KMS-11 (cell line): ENCODE results near the gene DPH2.

Experiments
- H2AFZ ChIP-seq: fragments of 200-600 bp; sonication (generic); 2 replicates; pipeline ENCODE4 v1.6.1; 2016; ENCODE audit warnings: antibody characterized with exemption, mixed run types, low read depth
- H3K27ac ChIP-seq: fragments of 200-600 bp; sonication (generic); 2 replicates; pipeline ENCODE4 v1.6.1; 2016; ENCODE audit warnings: mild to moderate bottlenecking, mixed run types
- H3K27me3 ChIP-seq: fragments of 200-600 bp; sonication (generic); 2 replicates; pipeline ENCODE4 v1.6.1; 2017; ENCODE audit warnings: mild to moderate bottlenecking, low read depth, mixed run types, moderate library complexity; ENCODE audit not compliant: insufficient read depth
- H3K36me3 ChIP-seq: fragments of 200-600 bp; sonication (generic); 2 replicates; pipeline ENCODE4 v1.6.1; 2017; ENCODE audit warnings: mild to moderate bottlenecking, mixed run types; ENCODE audit not compliant: insufficient read depth
- H3K4me1 ChIP-seq: fragments of 200-600 bp; sonication (generic); 2 replicates; pipeline ENCODE4 v1.6.1; 2016; ENCODE audit warnings: mild to moderate bottlenecking, low read depth, mixed run types; ENCODE audit not compliant: poor library complexity, severe bottlenecking
- H3K4me2 ChIP-seq: fragments of 200-600 bp; sonication (generic); 2 replicates; pipeline ENCODE4 v1.7.0; 2016; ENCODE audit warnings: mild to moderate bottlenecking, mixed run types
- H3K4me3 ChIP-seq: fragments of 200-600 bp; sonication (generic); IDR thresholded peaks from 2 replicates; pipeline ENCODE4 v1.6.1; 2017; ENCODE audit warnings: low read depth, low read length, mixed read lengths; ENCODE audit not compliant: insufficient read depth
- H3K79me2 ChIP-seq: fragments of 200-600 bp; sonication (generic); 2 replicates; pipeline ENCODE4 v1.6.1; 2016; ENCODE audit warnings: low read depth, mixed run types; ENCODE audit not compliant: insufficient read depth
- H3K9ac ChIP-seq: fragments of 200-600 bp; sonication (generic); 2 replicates; pipeline ENCODE4 v1.6.1; 2016; ENCODE audit warnings: mild to moderate bottlenecking, mixed run types
- H4K20me1 ChIP-seq: fragments of 200-600 bp; sonication (generic); 2 replicates; pipeline ENCODE4 v1.6.1; 2016; ENCODE audit warnings: mild to moderate bottlenecking, mixed run types; ENCODE audit not compliant: insufficient read depth
- CTCF ChIP-seq: fragments of 200-600 bp; sonication (generic); conservative IDR thresholded peaks from 2 replicates; pipeline ENCODE4 v1.6.1; 2017; ENCODE audit warnings: low read depth, mild to moderate bottlenecking, antibody characterized with exemption, low read length, moderate library complexity, mixed read lengths

The DPH2 gene

GRCh38 chr1:43947061-43947873, 22.5 kb upstream of the DPH2 start:
- Histone ChIP-seq H3K79me2 (peaks cover 12% of the 10 kb centered on the region), H3K9ac (peak overlapping the region; percentile 99), H2AFZ (peak overlapping the region; percentile 85), H3K27ac (peak overlapping the region; percentile 96), H3K4me3 (peak overlapping the region; percentile 75), H3K4me1 (peaks cover 22% of the 10 kb centered on the region), H3K4me2 (peak overlapping the region; percentile 98), H4K20me1 (no peaks in the 10 kb centered on the region), H3K27me3 (no peaks in the 10 kb centered on the region), H3K36me3 (no peaks in the 10 kb centered on the region)
- no peak for TF ChIP-seq CTCF

GRCh38 chr1:43947874-43948437, 21.9 kb upstream of the DPH2 start:
- peaks cover 12% of the 10 kb centered on the region for H3K79me2 ChIP-seq
- no peak for TF ChIP-seq CTCF
- H4K20me1 ChIP-seq = no peaks in the 10 kb centered on the region
- H3K4me3 ChIP-seq = no peak overlapping the region
- no peaks in the 10 kb centered on the region for H3K27me3 ChIP-seq
- peak overlapping the region; percentile 98 for H3K4me2 ChIP-seq
- no peak overlapping the region for H2AFZ ChIP-seq
- H3K4me1 ChIP-seq = peaks cover 22% of the 10 kb centered on the region
- no peaks in the 10 kb centered on the region for H3K36me3 ChIP-seq
- no peak overlapping the region for H3K27ac ChIP-seq
- peak overlapping the region; percentile 99; the same call in 1 of the 2 replicates for H3K9ac ChIP-seq

- Histone ChIP-seq H3K27ac (no peak overlapping the region), H3K4me2 (no peak overlapping the region), H3K9ac (no peak overlapping the region), H3K27me3 (no peaks in the 10 kb centered on the region), H2AFZ (no peak overlapping the region), H3K36me3 (no peaks in the 10 kb centered on the region), H3K4me1 (peaks cover 20% of the 10 kb centered on the region), H3K4me3 (no peak overlapping the region), H3K79me2 (peaks cover 12% of the 10 kb centered on the region), H4K20me1 (no peaks in the 10 kb centered on the region)
- TF ChIP-seq CTCF = no peak
These were observed 20.1 kb upstream of the DPH2 start for GRCh38 chr1:43949678-43950077.

- Histone ChIP-seq H3K27ac (no peak overlapping the region), H4K20me1 (no peaks in the 10 kb centered on the region), H3K9ac (no peak overlapping the region), H3K4me2 (no peak overlapping the region), H2AFZ (no peak overlapping the region), H3K36me3 (no peaks in the 10 kb centered on the region), H3K79me2 (peaks cover 12% of the 10 kb centered on the region), H3K4me3 (no peak overlapping the region), H3K4me1 (peaks cover 10% of the 10 kb centered on the region), H3K27me3 (no peaks in the 10 kb centered on the region)
- TF ChIP-seq CTCF = no peak
These were observed 18.5 kb upstream of the DPH2 start for GRCh38 chr1:43951021-43951985.
